H1 (cell line): ENCODE data around the gene COL5A1. TPM values are rescaled to one million over a fixed set of nuclear protein-coding genes. Genes with fewer than 3 reads are reported as not detected.

ENCODE experiments used
- CTCF ChIA-PET: fragments of 300-600 bp; sonication (Branson Sonifier 250); formaldehyde crosslinking; loops from one replicate; lab custom pipeline; 2021; ENCODE audit not compliant: partially characterized antibody; lab: Charles Lee
- POLR2A ChIA-PET: fragments of 300-600 bp; sonication (Branson Sonifier 250); formaldehyde crosslinking; loops from one replicate; lab custom pipeline; 2021; ENCODE audit warnings: inconsistent platforms; ENCODE audit not compliant: partially characterized antibody; lab: Charles Lee
- DNase-seq, 2 experiments: peaks; one replicate each; pipeline versions ENCODE4 v3.0.0 to v3.0.0-alpha.2; 2010 to 2022; ENCODE audit warnings: low spot score in 2 of 2, low read depth in 1 of 2, mixed read lengths in 1 of 2
- FAIRE-seq: peaks from 2 replicates; lab custom pipeline; 2011; peaks lifted over from hg19 to GRCh38; lab: Jason Lieb, UNC
- H2AFZ ChIP-seq: 2 replicates; pipeline ENCODE4 v1.8.1; 2012; ENCODE audit warnings: low read length, inconsistent platforms
- H2AK5ac ChIP-seq: 2 replicates; pipeline ENCODE4 v1.6.1; 2013; ENCODE audit warnings: low read depth, low read length
- H2BK120ac ChIP-seq: replicated peaks from 2 replicates; pipeline ENCODE3; 2013; ENCODE audit warnings: low read depth, low read length, inconsistent platforms
- H2BK12ac ChIP-seq: 2 replicates; pipeline ENCODE4 v1.6.1; 2013; ENCODE audit warnings: low read depth, low read length
- H2BK15ac ChIP-seq: 2 replicates; pipeline ENCODE4 v1.6.1; 2013; ENCODE audit warnings: low read length
- H2BK20ac ChIP-seq: 2 replicates; pipeline ENCODE4 v1.6.1; 2013; ENCODE audit warnings: low read length
- H2BK5ac ChIP-seq: 2 replicates; pipeline ENCODE4 v1.6.1; 2013; ENCODE audit warnings: low read depth, low read length
- H3K14ac ChIP-seq: 2 replicates; pipeline ENCODE4 v1.6.1; 2013; ENCODE audit warnings: inconsistent platforms; ENCODE audit not compliant: insufficient read length
- H3K18ac ChIP-seq: 2 replicates; pipeline ENCODE4 v1.6.1; 2013; ENCODE audit warnings: low read length; ENCODE audit errors: extremely low read depth
- H3K23ac ChIP-seq: 2 replicates; pipeline ENCODE4 v1.6.1; 2013; ENCODE audit warnings: inconsistent platforms; ENCODE audit not compliant: insufficient read length
- H3K23me2 ChIP-seq: 2 replicates; pipeline ENCODE4 v1.6.1; 2013; ENCODE audit warnings: low read depth, low read length
- H3K27ac ChIP-seq: 2 replicates; pipeline ENCODE4 v1.6.1; 2011; ENCODE audit warnings: low read depth, low read length, inconsistent platforms
- H3K27me3 ChIP-seq, 4 experiments: replicated peaks in 1 of 4; 1 replicate in 1 of 4; 2 replicates in 3 of 4; pipeline versions ENCODE4 v1.6.1 to v1.8.1; 2011 to 2013; ENCODE audit warnings: low read length in 3 of 4, mild to moderate bottlenecking in 3 of 4, inconsistent platforms in 2 of 4, mixed read lengths in 2 of 4, moderate library complexity in 1 of 4; ENCODE audit not compliant: control insufficient read depth in 3 of 4, insufficient read depth in 3 of 4; ENCODE audit errors: extremely low read depth in 1 of 4
- H3K36me3 ChIP-seq, 4 experiments: 2 replicates each; pipeline versions ENCODE4 v1.6.1 to v1.8.1; 2011 to 2013; ENCODE audit warnings: mild to moderate bottlenecking in 4 of 4, low read length in 3 of 4, moderate library complexity in 2 of 4, control low read depth in 1 of 4, inconsistent platforms in 1 of 4; ENCODE audit not compliant: insufficient read depth in 4 of 4, control insufficient read depth in 2 of 4
- H3K4ac ChIP-seq: replicated peaks from 2 replicates; pipeline ENCODE3; 2013; ENCODE audit warnings: low read length, low read depth, mixed read lengths, inconsistent platforms; ENCODE audit not compliant: insufficient read length
- H3K4me1 ChIP-seq, 4 experiments: replicated peaks in 1 of 4; 1 replicate in 1 of 4; 2 replicates in 3 of 4; pipeline versions ENCODE4 v1.6.1 to v1.8.1; 2011 to 2013; ENCODE audit warnings: low read length in 3 of 4, inconsistent platforms in 2 of 4, mixed read lengths in 1 of 4; ENCODE audit not compliant: insufficient read depth in 4 of 4, control insufficient read depth in 3 of 4
- H3K4me2 ChIP-seq, 2 experiments: 2 replicates each; pipeline versions ENCODE4 v1.6.1 to v1.8.1; 2011 to 2013; ENCODE audit warnings: low read depth in 2 of 2, low read length in 2 of 2, control low read depth in 1 of 2, inconsistent platforms in 1 of 2, mild to moderate bottlenecking in 1 of 2; ENCODE audit not compliant: insufficient read depth in 1 of 2
- H3K4me3 ChIP-seq, 4 experiments: fragments of 200-600, 300-600 bp in 1 of 4; sonication (generic), shearing (Covaris generic), sonication (Bioruptor Twin) in 1 of 4; 2 replicates each; pipeline versions ENCODE4 v1.5.1 to v1.8.1; 2011 to 2016; ENCODE audit warnings: low read length in 4 of 4, low read depth in 3 of 4, control low read depth in 2 of 4, inconsistent platforms in 2 of 4, mild to moderate bottlenecking in 2 of 4, mixed read lengths in 1 of 4, moderate library complexity in 1 of 4; ENCODE audit not compliant: insufficient read depth in 2 of 4; ENCODE audit errors: extremely low read depth in 1 of 4
- H3K56ac ChIP-seq: replicated peaks from 2 replicates; pipeline ENCODE3; 2013; ENCODE audit warnings: low read depth, mild to moderate bottlenecking, mixed read lengths, low read length, inconsistent platforms; ENCODE audit not compliant: insufficient read length
- H3K79me1 ChIP-seq: 2 replicates; pipeline ENCODE4 v1.6.1; 2013; ENCODE audit warnings: low read depth, low read length, control low read depth
- H3K79me2 ChIP-seq, 2 experiments: 2 replicates each; pipeline versions ENCODE4 v1.6.1 to v1.8.1; 2012 to 2013; ENCODE audit warnings: low read length in 2 of 2, mild to moderate bottlenecking in 2 of 2, inconsistent platforms in 1 of 2; ENCODE audit not compliant: insufficient read depth in 2 of 2, control insufficient read depth in 1 of 2
- H3K9ac ChIP-seq, 4 experiments: replicated peaks in 1 of 4; 1 replicate in 1 of 4; 2 replicates in 3 of 4; pipeline versions ENCODE4 v1.6.1 to v1.8.1; 2011 to 2013; ENCODE audit warnings: low read depth in 3 of 4, low read length in 3 of 4, control low read depth in 2 of 4, mild to moderate bottlenecking in 2 of 4, moderate library complexity in 2 of 4, inconsistent platforms in 1 of 4; ENCODE audit errors: extremely low read depth in 1 of 4
- H3K9me3 ChIP-seq, 2 experiments: 2 replicates each; pipeline versions ENCODE4 v1.6.1 to v1.8.1; 2012 to 2013; ENCODE audit warnings: mild to moderate bottlenecking in 2 of 2, moderate library complexity in 2 of 2, control low read depth in 1 of 2, inconsistent platforms in 1 of 2, low read depth in 1 of 2, low read length in 1 of 2, mixed read lengths in 1 of 2; ENCODE audit not compliant: insufficient read depth in 2 of 2
- H4K20me1 ChIP-seq, 2 experiments: replicated peaks in 1 of 2; 2 replicates each; pipeline versions ENCODE3 to v1.8.1; 2011 to 2013; ENCODE audit warnings: inconsistent platforms in 2 of 2, low read length in 2 of 2, mild to moderate bottlenecking in 1 of 2; ENCODE audit not compliant: insufficient read depth in 2 of 2, control insufficient read depth in 1 of 2
- H4K5ac ChIP-seq: 2 replicates; pipeline ENCODE4 v1.6.1; 2013; ENCODE audit warnings: low read length, low read depth, mixed read lengths, inconsistent platforms; ENCODE audit not compliant: insufficient read length
- H4K8ac ChIP-seq: 2 replicates; pipeline ENCODE4 v1.8.0; 2013; ENCODE audit warnings: mild to moderate bottlenecking, moderate library complexity, low read length, inconsistent platforms; ENCODE audit not compliant: insufficient read depth; ENCODE audit errors: extremely low read depth
- H4K91ac ChIP-seq: replicated peaks from 2 replicates; pipeline ENCODE3; 2013; ENCODE audit warnings: low read length, mixed read lengths, inconsistent platforms; ENCODE audit not compliant: insufficient read length
- BRCA1 ChIP-seq: IDR thresholded peaks from 2 replicates; pipeline ENCODE4 v1.6.1; 2012; ENCODE audit warnings: low read depth, low read length, improper control_type of control experiment
- CHD2 ChIP-seq: IDR thresholded peaks from 2 replicates; pipeline ENCODE4 v1.6.1; 2012; ENCODE audit warnings: low read length, improper control_type of control experiment
- CTBP2 ChIP-seq: IDR thresholded peaks from 2 replicates; pipeline ENCODE4 v1.7.0; 2011; ENCODE audit warnings: borderline replicate concordance, mild to moderate bottlenecking, moderate library complexity, mixed read lengths, low read length; ENCODE audit not compliant: insufficient read depth, insufficient read length
- FOSL1 ChIP-seq: IDR thresholded peaks from 2 replicates; pipeline ENCODE4 v1.6.1; 2011; ENCODE audit warnings: mild to moderate bottlenecking, low read depth, low read length, moderate library complexity; ENCODE audit not compliant: insufficient read depth
- MAX ChIP-seq: IDR thresholded peaks from 2 replicates; pipeline ENCODE4 v1.6.1; 2012; ENCODE audit warnings: inconsistent platforms
- NRF1 ChIP-seq: IDR thresholded peaks from 2 replicates; pipeline ENCODE4 v1.6.1; 2011; ENCODE audit warnings: mild to moderate bottlenecking, low read depth, low read length, improper control_type of control experiment
- PHF8 ChIP-seq: fragments of 200-600 bp; sonication (generic); conservative IDR thresholded peaks from 2 replicates; pipeline ENCODE4 v1.7.1; 2012; ENCODE audit warnings: low read depth, mild to moderate bottlenecking, inconsistent platforms, low read length, moderate library complexity
- RAD21 ChIP-seq, 2 experiments: IDR thresholded peaks in 1 of 2; conservative IDR thresholded peaks in 1 of 2; 2 replicates each; pipeline ENCODE4 v1.6.1; 2011; ENCODE audit warnings: low read depth in 2 of 2, low read length in 2 of 2, improper control_type of control experiment in 1 of 2, inconsistent platforms in 1 of 2, mild to moderate bottlenecking in 1 of 2, moderate library complexity in 1 of 2
- SAP30 ChIP-seq: fragments of 300-600 bp; sonication (generic); IDR thresholded peaks from 2 replicates; pipeline ENCODE4 v1.7.1; 2012; ENCODE audit warnings: low read length, moderate library complexity, mild to moderate bottlenecking, inconsistent platforms; ENCODE audit not compliant: insufficient read depth, insufficient replicate concordance
- SIRT6 ChIP-seq: IDR thresholded peaks from one replicate; pipeline ENCODE4 v1.7.1; 2012; ENCODE audit warnings: low read length, inconsistent platforms
- SP4 ChIP-seq: IDR thresholded peaks from 2 replicates; pipeline ENCODE4 v1.6.1; 2012; ENCODE audit warnings: low read length, inconsistent platforms
- ZNF274 ChIP-seq: IDR thresholded peaks from 2 replicates; pipeline ENCODE4 v1.7.0; 2012; ENCODE audit warnings: low read length, borderline replicate concordance; ENCODE audit errors: extremely low read depth
- WGBS, 2 experiments: shearing (Covaris generic) in 1 of 2; methylation state at CpG; one replicate each; pipeline versions ENCODE4 v1.1.6 to v1.1.7; 2013 to 2015; ENCODE audit warnings: low lambda C conversion rate in 2 of 2, mixed read lengths in 2 of 2, inconsistent platforms in 1 of 2, low coverage in 1 of 2, missing lambda C conversion rate in 1 of 2; ENCODE audit not compliant: insufficient replicate concordance in 2 of 2, insufficient coverage in 1 of 2, insufficient read length in 1 of 2; ENCODE audit errors: extremely low coverage in 1 of 2, missing lambda C conversion rate in 1 of 2; 5-methylcytosine and 5-hydroxymethylcytosine counted together
- polyA plus RNA-seq, 7 experiments: library from polyadenylated mRNA; depleted of rRNA in 3 of 7; stranded (reverse) in 5 of 7; unstranded in 2 of 7; fragments of >200 nt in 5 of 7; fragments of 200-250 nt in 2 of 7; gene quantifications; 1 replicate in 5 of 7; 2 replicates in 1 of 7; 4 replicates in 1 of 7; pipeline versions ENCODE4 v1.2.1 to v1.2.3, GENCODE V29; 2011 to 2013; ENCODE audit warnings: missing spikeins in 2 of 7, mixed read lengths in 2 of 7
- total RNA-seq: library from RNA; stranded (reverse); fragmentation: NEBNext Ultra II Directional; extraction: Animal tissue kit (Norgen Biotek cat#: 25700); gene quantifications from 2 replicates; pipeline ENCODE4 v1.2.1, GENCODE V29; 2021
- TF ChIP-seq, protein P1 (sequence below): IDR thresholded peaks from 2 replicates; pipeline ENCODE4 v1.6.1; 2011; ENCODE audit warnings: low read depth, mild to moderate bottlenecking, low read length; ENCODE audit not compliant: insufficient read depth

The COL5A1 gene
- total and polyA plus RNA-seq, 2 of the 8 experiments (the other 6 are each of a cell fraction or from before 2014, with no cell fraction given) = 3.8 to 12.0 TPM

DNA sequence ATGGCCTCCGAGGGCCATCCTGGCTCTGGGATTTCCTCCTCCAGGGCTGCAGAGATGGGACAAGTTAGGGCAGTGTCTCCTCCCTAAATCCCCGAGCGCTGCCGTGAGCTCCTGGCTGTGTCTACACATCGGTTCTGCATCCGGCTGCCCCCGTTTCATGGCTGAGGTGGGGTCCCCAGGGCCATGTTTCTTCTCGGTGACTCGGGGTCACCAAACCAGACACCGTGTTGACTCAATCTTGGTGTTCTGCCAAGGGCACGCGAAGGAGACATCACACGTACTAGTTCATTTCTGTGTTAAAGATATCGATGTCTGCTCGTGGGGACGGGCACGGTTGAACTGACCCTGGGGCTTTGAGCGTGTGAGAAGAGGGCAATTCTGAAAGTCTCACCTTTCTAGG lies 60.7 kb downstream of the COL5A1 start:
- Histone ChIP-seq H3K23me2 (no peaks in the 10 kb centered on the region), H3K56ac (no peak overlapping the region), H2BK5ac (no peak overlapping the region), H2BK20ac (no peak overlapping the region), H4K5ac (no peak overlapping the region), H3K23ac (no peak overlapping the region), H3K4ac (no peak overlapping the region), H4K8ac (no peak overlapping the region), H2BK15ac (no peak overlapping the region), H3K14ac (no peak overlapping the region), H3K79me1 (no peaks in the 10 kb centered on the region), H2BK12ac (no peak overlapping the region), H3K4me3 (no peak overlapping the region), H3K18ac (no peak overlapping the region), H2BK120ac (no peak overlapping the region), H3K36me3 (no peaks in the 10 kb centered on the region; a peak in 2 of 8 replicates), H3K27ac (no peak overlapping the region), H3K9ac (no peak overlapping the region), H3K4me2 (no peak overlapping the region), H4K20me1 (peaks cover 0 to 3% of the 10 kb centered on the region in 2 experiments), H3K9me3 (no peaks in the 10 kb centered on the region), H2AK5ac (no peak overlapping the region), H4K91ac (no peak overlapping the region), H3K27me3 (no peaks in the 10 kb centered on the region), H2AFZ (no peak overlapping the region), H3K4me1 (peaks cover 0 to 10% (median 3%) of the 10 kb centered on the region in 4 experiments; a peak in 4 of 7 replicates), H3K79me2 (no peaks in the 10 kb centered on the region)
- ChIA-PET CTCF (interaction anchor here (1.0 to 2.0 kb wide), 5 partner anchors 11 to 280 kb away, joined by 3 to 9 read pairs (median 3); no protein-coding TSS in a partner anchor), POLR2A (no interaction called here)
- DNase-seq (no peak), FAIRE-seq (no peak)
- 95% methylated on average over 18 of the region's 18 CpGs; no CpG with 5 or more reads in 1 of the 2 experiments for WGBS, 2 experiments
- no peak for TF ChIP-seq CHD2
- no peak for TF ChIP-seq SAP30
- TF ChIP-seq SP4 = no peak
- no peak for TF ChIP-seq CTBP2
- no peak for TF ChIP-seq ZNF274
- no peak for TF ChIP-seq SIRT6
- no peak for TF ChIP-seq MAX
- no peak for TF ChIP-seq RAD21 (IDR thresholded peaks at IDR 0.05 in 1 of 2, conservative IDR thresholded peaks at IDR 0.05 in 1 of 2; ENCODE audit: low read depth in 2 of 2, low read length in 2 of 2)
- no peak for TF ChIP-seq PHF8
- no peak for TF ChIP-seq FOSL1
- TF ChIP-seq BRCA1 = no peak
- no peak for TF ChIP-seq NRF1
- TF ChIP-seq, protein P1, sequence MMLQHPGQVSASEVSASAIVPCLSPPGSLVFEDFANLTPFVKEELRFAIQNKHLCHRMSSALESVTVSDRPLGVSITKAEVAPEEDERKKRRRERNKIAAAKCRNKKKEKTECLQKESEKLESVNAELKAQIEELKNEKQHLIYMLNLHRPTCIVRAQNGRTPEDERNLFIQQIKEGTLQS = no peak
